ENCODE data around the gene TOGARAM2.
"Not testable (repeated sequence)": the region's sequence is repeated elsewhere in the genome, so short reads cannot be mapped to it uniquely, and the experiment has no call there.

The TOGARAM2 gene

DNA sequence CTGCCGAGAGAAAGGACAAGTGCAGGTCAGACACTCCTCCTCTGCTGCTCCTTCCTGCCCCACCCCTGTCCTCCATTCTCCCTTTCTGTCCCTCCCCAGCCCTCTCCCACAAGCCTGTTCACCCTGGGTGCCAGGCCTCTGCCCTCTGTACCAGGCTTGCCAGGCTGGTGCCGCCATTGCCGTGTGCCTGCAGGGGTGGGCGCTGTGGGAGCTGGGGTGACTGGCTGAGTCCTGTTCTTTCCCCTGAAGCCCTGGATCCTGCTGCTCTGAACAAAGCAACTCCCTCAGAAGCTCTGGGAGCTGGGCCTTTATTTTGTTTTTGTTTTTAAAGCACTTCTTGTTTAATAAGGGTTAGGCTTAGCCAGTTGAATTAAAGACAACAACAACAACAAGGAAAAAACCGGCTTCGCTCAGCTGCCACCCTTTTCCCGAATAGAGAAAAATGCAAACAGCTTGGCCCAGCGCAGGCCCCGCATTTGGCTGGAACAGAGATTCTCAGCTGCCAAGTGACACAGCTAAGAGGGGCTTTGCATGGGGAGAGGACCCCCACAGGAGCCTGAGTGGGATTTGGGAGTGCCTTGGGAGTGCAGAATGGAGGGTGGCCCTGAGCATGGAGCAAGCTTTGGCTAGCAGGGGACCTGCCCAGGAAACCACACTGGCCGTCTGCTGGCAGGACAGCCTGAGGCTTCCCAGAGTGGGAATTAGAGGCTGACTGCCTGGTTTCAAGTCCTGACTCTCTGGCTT lies 84.1 kb downstream of the TOGARAM2 start:
- DNase-seq (ENCODE audit: extremely low spot score, insufficient read length, low read depth): no peak
- FAIRE-seq: no peak

DNA sequence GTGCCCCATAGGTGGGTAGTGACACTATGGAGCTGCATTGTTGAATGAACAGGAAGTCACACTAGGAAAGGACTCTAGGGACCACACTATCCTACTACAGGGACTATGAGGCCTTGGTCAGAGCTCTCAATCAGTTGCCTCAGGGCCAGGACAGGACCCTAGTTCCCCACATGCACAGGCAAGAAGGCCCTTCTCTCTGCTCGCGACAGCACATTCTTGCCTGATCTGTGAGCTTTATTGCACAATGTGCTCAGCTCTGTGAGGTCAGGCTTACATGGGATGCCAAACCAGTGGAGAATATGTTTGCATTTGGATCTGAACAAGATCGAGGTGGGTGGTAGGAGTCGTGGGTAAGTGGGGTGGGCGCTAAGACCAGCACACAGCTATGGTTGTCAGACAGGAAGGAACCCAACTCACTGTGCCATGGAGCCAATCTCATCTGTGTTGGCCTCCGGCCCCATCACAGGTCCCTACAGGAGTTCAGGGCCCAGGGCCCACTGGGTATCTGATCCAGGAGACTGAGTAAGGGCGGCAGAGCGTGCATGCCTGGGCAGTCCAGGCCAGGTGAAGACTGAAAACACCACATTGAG lies 85.3 kb downstream of the TOGARAM2 start:
- FAIRE-seq: no peak

GRCh38 chr2:29066997-29067605 lies 86.0 kb downstream of the TOGARAM2 start:
- FAIRE-seq (no peak), DNase-seq (ENCODE audit: extremely low spot score, insufficient read length, low read depth) (no peak)

More for the DNA sequence above, 85.3 kb downstream of the TOGARAM2 start:
- DNase-seq (ENCODE audit: extremely low spot score, insufficient read length, low read depth): no peak

- DNase-seq (ENCODE audit: extremely low spot score, insufficient read length, low read depth) (no peak), FAIRE-seq (no peak)
Measured at GRCh38 chr2:29068513-29068912, 87.4 kb downstream of the TOGARAM2 start.

DNA sequence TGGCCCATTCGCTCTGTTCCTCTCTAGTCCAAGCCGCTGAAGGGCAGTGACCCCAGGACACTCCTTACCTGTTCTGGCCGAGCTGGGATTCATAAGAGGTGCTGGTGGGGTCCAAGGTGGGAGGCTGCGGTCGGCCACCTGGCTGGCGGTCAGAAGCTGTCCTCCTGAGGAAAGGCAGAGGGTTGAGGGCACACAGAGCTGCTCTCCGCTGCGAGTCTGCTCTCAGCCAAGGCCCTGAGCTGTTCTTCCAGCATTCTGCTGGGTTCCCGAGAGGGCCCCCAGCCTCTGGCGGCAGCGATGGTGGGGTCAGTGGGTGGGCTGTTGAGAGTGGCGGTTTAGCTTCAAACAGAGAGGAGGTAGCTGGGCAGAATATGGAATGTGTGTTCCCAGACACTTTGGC lies 89.4 kb downstream of the TOGARAM2 start:
- DNase-seq (ENCODE audit: extremely low spot score, insufficient read length, low read depth): no peak
- FAIRE-seq: no peak

DNA sequence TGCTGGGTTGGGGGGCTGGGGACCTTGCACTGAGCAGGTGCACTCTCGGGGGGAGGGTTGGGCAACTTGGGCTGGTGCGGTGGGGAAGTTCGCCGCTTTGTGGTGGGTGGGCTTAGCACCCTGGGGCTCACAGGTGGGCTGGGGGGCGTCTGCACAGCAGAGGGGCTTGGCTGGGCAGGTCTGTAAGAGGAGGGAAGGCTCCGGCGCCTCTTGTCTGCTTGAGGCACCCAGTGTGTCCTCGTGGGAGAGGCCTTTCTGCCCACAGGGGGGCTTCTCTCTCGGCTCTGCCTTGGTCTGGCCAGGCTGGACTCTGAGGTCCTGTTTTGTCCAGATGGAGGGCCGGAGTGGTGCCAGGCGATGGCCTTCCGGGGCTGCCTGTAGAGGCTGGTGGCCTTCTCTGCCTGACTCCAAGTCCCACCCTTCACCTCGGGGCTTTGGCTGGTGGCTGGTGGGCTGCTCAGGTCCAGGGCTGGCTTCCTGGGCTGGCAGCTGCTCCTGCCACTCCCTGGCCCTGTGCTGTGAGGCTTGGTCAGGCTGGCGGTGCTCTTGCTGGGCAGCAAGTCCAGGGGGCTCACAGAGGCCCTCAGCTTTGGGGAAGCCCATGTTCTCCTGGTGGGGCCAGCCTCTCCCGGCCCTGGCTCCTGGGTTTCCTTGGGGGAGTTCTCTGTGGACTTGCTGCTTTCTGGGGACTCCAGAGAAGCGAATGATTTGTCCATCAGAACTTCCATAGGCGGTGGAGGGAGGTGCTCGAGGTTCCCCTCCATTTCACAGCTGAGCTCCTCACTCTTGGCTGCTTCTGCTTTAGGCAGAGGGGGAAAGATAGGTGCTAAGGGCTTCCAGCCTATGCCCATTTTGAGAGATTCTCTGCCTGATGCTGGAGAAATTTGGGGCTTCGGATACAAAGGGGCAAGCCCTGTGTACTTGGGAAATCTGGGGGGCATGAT lies 90.2 kb downstream of the TOGARAM2 start:
- DNase-seq (ENCODE audit: extremely low spot score, insufficient read length, low read depth) (no peak), FAIRE-seq (no peak)

DNA sequence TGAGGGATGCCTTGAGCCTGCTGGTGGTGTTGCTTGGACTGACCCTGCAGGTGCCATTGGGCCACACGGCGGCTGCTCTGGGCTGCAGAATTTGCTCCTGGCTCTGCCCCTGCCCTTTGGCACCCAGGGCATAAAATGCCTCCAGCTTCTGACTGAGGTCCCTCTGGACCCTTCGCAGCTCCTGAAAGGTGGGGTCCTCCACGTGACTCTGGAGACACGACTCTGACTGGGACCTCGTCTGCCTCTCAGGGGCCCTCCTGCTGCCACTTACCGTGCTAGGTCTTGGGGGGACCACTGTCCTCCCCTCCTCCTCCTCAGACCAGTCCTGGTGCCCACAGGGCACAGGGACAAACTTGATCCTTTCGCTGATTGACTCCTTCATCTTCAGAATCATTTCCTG lies 91.2 kb downstream of the TOGARAM2 start:
- no peak for DNase-seq (ENCODE audit: extremely low spot score, insufficient read length, low read depth)
- no peak for FAIRE-seq

DNA sequence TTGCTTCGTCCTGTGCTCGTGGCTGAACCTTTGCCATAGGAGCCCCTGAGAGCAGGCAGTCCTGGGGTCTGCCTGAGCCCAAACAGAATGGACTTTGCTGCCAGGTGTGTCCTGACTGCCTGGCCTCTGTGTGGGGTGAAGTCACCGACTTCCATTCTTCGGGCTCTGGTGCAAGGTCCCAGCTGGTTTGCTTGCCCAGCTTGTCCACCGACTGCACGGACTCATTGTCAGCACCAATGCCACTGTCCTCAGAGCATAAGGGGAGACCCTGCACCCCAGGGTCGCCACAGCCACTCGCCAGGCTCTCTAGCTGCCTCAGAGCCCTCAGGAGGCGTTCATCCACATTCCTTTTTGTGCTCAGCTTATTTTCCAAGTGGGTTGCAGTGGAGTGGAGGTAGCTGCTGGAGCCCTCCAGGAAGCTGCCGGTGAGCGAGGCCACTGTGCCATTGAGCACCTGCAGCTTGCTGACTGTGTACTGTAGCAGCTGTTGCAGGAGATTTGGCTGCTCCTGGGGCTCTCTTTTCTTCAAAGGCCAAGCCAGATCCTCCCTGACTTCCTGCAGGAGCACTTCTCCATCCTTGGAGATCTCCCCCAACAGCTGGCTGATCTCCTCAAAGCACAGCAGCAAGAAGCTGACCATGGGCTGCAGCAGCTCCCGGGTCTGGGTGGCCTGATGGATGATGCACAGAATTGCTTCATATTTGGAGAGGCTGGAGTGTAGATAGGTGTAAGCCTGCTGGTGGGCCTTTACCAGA lies 92.0 kb downstream of the TOGARAM2 start:
- DNase-seq (ENCODE audit: extremely low spot score, insufficient read length, low read depth) (no peak), FAIRE-seq (no peak)

DNA sequence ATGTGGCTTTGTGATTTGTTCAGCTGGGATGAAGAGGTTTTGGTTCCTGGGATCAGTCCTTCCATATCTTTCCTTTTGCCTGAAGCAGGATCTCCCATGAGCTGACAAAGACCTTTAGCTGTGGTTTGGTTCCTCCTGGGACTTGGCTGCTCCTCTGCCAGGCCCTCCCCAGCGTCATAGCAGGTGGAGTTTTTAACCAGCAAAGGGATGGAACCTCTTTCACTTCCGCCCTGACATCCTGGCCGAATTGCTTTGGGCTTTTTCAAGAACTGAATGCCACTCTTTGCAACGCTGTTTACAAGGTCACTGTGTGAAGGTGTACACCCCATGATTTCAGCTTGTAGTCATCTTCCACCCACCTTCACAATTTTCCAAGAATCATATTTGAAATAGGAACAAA lies 92.8 kb downstream of the TOGARAM2 start:
- FAIRE-seq (peak; percentile 56), DNase-seq (ENCODE audit: extremely low spot score, insufficient read length, low read depth) (no peak)

- FAIRE-seq: no peak
Measured at GRCh38 chr2:29074411-29074810, 93.3 kb downstream of the TOGARAM2 start, which contains the start of gene PCARE. Gene PCARE, minus strand, starts transcription at chr2:29074523. Its CDS starts 262 bp downstream, at chr2:29074261.

GRCh38 chr2:29075894-29076705 lies 95.0 kb downstream of the TOGARAM2 start:
- no peak for FAIRE-seq
- no peak for DNase-seq (ENCODE audit: extremely low spot score, insufficient read length, low read depth)

More at GRCh38 chr2:29074411-29074810, 93.3 kb downstream of the TOGARAM2 start, which contains the start of gene PCARE:
- DNase-seq (ENCODE audit: extremely low spot score, insufficient read length, low read depth): no peak

DNA sequence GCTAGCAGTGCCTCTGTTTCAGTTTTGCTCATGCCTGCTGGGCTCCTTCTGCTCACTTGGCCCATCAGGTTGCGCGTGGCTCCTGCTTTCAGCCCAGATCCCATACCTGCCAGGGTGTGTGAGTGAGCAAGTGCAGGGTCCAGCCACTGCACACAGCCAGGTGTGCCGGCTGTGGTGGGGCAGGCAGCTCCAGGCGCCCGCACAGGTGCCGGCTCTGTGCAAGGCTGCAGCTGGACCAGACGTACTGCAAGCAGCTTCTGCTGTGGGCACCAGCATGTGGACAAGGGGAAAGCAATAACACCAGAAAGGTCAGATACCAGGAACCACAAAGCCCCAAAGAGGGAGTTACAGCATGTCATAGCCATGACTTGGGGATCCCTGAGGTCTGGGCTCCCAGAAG lies 98.8 kb downstream of the TOGARAM2 start:
- FAIRE-seq (no peak), DNase-seq (ENCODE audit: extremely low spot score, insufficient read length, low read depth) (no peak)

DNA sequence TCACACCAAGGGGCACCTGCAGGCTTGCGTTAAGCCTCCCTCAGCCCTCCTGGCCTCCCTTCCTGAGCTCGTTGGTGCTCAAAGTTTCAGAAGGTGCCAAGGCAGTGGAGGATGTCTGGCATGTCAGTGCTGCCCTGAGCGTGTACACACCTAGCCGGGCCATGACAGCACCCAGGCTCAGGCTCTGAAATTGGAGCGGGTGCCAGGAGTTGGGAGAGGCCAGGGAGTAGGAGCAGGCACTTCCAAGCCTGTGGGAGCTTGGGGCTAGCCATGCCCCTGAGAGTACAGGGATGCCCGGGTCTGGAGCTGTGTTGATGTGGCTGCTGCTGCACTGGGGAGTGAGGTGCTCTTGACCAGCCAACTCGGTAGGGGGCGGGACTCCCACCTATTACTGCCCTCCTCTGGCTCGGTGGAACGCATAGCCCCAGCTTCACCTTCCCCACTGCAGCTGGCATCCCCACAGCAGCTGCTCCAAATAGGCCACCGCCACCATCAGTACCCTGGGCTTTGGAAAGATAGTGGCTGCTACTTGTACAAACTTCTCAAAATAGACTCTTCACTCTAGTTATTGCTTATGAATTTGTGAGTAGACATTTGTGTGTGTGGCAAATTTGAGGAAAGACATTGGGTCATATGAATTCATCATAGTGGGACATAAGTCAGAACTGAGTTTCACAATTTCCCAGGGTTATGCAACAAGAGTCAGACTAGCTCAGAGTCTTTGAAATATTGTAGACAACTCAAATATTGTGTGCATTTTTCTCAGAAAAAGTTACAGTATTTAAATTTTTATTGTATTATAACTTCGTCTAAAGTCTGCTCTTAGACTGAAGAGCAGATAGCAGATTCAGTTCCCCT lies 100.0 kb downstream of the TOGARAM2 start:
- no peak for FAIRE-seq
- no peak for DNase-seq (ENCODE audit: extremely low spot score, insufficient read length, low read depth)

DNA sequence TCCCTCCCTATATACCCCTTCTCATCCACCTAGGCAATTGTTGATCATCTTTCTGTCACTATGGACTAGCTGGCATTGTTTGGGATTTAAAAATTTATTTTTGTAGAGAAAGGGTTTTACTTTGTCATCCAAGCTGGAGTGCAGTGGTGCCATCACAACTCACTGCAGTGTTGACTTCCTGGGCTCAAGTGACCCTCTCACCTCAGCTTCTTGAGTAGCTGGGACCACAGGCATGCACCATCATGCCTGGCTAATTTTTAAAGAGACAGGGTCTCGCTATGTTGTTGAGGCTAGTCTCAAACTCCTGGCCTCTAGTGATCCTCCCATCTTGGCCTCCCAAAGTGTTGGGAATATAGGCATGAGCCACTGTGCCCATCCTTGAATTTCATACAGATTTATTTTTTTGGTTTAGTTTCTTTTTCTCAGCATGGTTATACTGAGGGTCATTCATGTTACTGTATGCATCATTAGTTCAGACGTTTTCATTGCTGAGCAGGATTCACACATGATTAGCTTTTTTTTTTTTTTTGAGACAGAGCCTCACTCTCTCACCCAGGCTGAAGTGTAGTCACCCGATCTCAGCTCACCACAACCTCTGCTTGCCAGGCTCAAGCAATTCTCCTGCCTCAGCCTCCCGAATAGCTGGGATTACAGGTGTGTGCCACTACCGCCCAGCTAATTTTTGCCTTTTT lies 101.9 kb downstream of the TOGARAM2 start:
- peak; percentile 83 for FAIRE-seq
- DNase-seq (ENCODE audit: extremely low spot score, insufficient read length, low read depth): no peak

DNA sequence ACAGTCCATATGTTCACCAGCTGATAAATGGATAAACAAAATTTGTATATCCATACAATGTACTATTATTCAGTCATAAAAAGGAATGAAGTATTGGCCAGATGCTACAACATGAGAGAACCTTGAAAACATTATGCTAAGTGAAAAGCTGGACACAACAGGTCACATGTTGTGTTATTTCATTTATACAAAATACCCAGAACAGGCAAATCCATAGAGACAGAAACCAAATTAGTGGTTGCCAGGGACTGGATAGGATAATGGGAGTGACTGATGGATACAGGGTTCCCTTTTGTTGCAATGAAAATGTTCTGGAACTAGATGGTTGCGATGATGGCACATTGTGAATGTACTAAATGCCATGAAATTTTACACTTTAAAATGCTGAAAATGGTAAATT lies 103.5 kb downstream of the TOGARAM2 start:
- FAIRE-seq (peak; percentile 21), DNase-seq (ENCODE audit: extremely low spot score, insufficient read length, low read depth) (no peak)

GRCh38 chr2:29090311-29090710 lies 109.2 kb downstream of the TOGARAM2 start:
- DNase-seq (ENCODE audit: extremely low spot score, insufficient read length, low read depth); FAIRE-seq: not testable (repeated sequence)

DNA sequence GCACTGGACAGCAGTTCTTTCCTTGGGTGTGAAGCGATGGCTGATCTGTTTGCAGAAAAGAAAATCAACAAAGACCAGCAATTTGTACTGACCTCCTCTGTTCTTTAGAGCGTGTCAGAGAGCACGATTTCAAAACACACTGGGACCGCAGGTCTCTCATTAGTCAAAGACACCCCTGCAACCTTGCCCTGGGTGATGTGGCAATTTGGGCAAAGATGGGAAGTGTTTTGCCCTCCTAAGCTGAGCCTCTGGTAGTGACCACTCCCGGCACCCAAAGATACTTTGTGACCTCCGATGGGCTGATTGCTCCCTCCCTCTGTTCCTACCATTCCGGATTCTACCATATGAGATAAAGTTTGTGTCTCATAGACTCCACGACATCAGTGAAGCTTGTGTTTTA lies 115.9 kb downstream of the TOGARAM2 start:
- FAIRE-seq: no peak

More for the DNA sequence above, 115.9 kb downstream of the TOGARAM2 start:
- no peak for DNase-seq (ENCODE audit: extremely low spot score, insufficient read length, low read depth)

All from GM18507 (cell line).